GM19099 (cell line): ENCODE results near the gene IMPDH1.

ENCODE experiments used
- POLR2A ChIP-seq: IDR thresholded peaks from 3 replicates; pipeline ENCODE4 v1.6.1; 2011; ENCODE audit warnings: low read depth; ENCODE audit not compliant: insufficient read length; ENCODE audit errors: extremely low read depth

Gene IMPDH1

GRCh38 chr7:128344431-128344774 lies 65.4 kb downstream of the IMPDH1 start:
- no peak for TF ChIP-seq POLR2A

GRCh38 chr7:128343554-128344430 lies 66.0 kb downstream of the IMPDH1 start, which contains the start of gene RBM28:
TSS of gene RBM28 (minus strand) at chr7:128343908. CDS start at chr7:128343793, 115 bp downstream.
- TF ChIP-seq POLR2A, result peak; percentile 92
